H1 (cell line): ENCODE data around the gene TCAP. TPM values are rescaled to one million over a fixed set of nuclear protein-coding genes. Genes with fewer than 3 reads are reported as not detected.

Experiments
- EZH2 ChIP-seq: fragments of 200-600 bp; sonication (generic); IDR thresholded peaks from 2 replicates; pipeline ENCODE4 v1.7.1; 2012; ENCODE audit warnings: low read depth, mild to moderate bottlenecking, moderate library complexity, low read length, inconsistent platforms; ENCODE audit not compliant: severe bottlenecking
- polyA plus RNA-seq, 7 experiments: library from polyadenylated mRNA; depleted of rRNA in 3 of 7; stranded (reverse) in 5 of 7; unstranded in 2 of 7; fragments of >200 nt in 5 of 7; fragments of 200-250 nt in 2 of 7; gene quantifications; 1 replicate in 5 of 7; 2 replicates in 1 of 7; 4 replicates in 1 of 7; pipeline versions ENCODE4 v1.2.1 to v1.2.3, GENCODE V29; 2011 to 2013; ENCODE audit warnings: missing spikeins in 2 of 7, mixed read lengths in 2 of 7
- total RNA-seq: library from RNA; stranded (reverse); fragmentation: NEBNext Ultra II Directional; extraction: Animal tissue kit (Norgen Biotek cat#: 25700); gene quantifications from 2 replicates; pipeline ENCODE4 v1.2.1, GENCODE V29; 2021

The TCAP gene
- total and polyA plus RNA-seq, 2 of the 8 experiments (the other 6 are each of a cell fraction or from before 2014, with no cell fraction given), result 0.82 to 1.4 TPM

GRCh38 chr17:39625198-39625785 is 39.9 kb upstream of the TCAP start (continued):
- no peak for TF ChIP-seq EZH2
